Inflammatory macrophage treated with lipopolysaccharide for 4 hours (primary cell): ENCODE data around the gene SELENOP.
"Not testable (repeated sequence)": the region's sequence is repeated elsewhere in the genome, so short reads cannot be mapped to it uniquely, and the experiment has no call there.

Experiments used
- DNase-seq: peaks from one replicate; pipeline ENCODE4 v3.0.0-alpha.2; 2020

SELENOP gene

GRCh38 chr5:42826757-42827515 lies 15.2 kb upstream of the SELENOP start:
- DNase-seq = no peak

GRCh38 chr5:42825422-42826148 lies 13.9 kb upstream of the SELENOP start:
- DNase-seq = no peak

- DNase-seq = no peak
Measured at GRCh38 chr5:42824347-42824976, 12.8 kb upstream of the SELENOP start.

GRCh38 chr5:42822548-42822947 lies 10.9 kb upstream of the SELENOP start:
- no peak for DNase-seq

GRCh38 chr5:42819745-42820144 lies 8.1 kb upstream of the SELENOP start:
- no peak for DNase-seq

GRCh38 chr5:42816546-42816945 lies 4.9 kb upstream of the SELENOP start:
- DNase-seq = not testable (repeated sequence)

GRCh38 chr5:42813533-42813932 lies 1.8 kb upstream of the SELENOP start:
- DNase-seq = no peak

- DNase-seq = no peak
Measured at GRCh38 chr5:42812620-42813019, 928 bp upstream of the SELENOP start.

GRCh38 chr5:42810834-42811590 lies 680 bp downstream of the SELENOP start:
- peak; percentile 19 for DNase-seq

- no peak for DNase-seq
Measured at GRCh38 chr5:42808888-42809611, 2.6 kb downstream of the SELENOP start.

- DNase-seq = no peak
Measured at GRCh38 chr5:42807722-42808447, 3.8 kb downstream of the SELENOP start.

- DNase-seq = no peak
Measured at GRCh38 chr5:42806701-42807262, 4.9 kb downstream of the SELENOP start.

- no peak for DNase-seq
Measured at GRCh38 chr5:42806004-42806700, 5.5 kb downstream of the SELENOP start.

GRCh38 chr5:42804717-42805339 lies 6.9 kb downstream of the SELENOP start:
- DNase-seq = no peak

GRCh38 chr5:42801516-42802166 lies 10.1 kb downstream of the SELENOP start:
- no peak for DNase-seq

GRCh38 chr5:42800748-42801330 lies 10.9 kb downstream of the SELENOP start:
- no peak for DNase-seq

- no peak for DNase-seq
Measured at GRCh38 chr5:42799668-42800114, 12.0 kb downstream of the SELENOP start.

- DNase-seq = no peak
Measured at GRCh38 chr5:42799241-42799608, 12.5 kb downstream of the SELENOP start.
